Measurements from ENCODE around the gene SFRP5.

DNA sequence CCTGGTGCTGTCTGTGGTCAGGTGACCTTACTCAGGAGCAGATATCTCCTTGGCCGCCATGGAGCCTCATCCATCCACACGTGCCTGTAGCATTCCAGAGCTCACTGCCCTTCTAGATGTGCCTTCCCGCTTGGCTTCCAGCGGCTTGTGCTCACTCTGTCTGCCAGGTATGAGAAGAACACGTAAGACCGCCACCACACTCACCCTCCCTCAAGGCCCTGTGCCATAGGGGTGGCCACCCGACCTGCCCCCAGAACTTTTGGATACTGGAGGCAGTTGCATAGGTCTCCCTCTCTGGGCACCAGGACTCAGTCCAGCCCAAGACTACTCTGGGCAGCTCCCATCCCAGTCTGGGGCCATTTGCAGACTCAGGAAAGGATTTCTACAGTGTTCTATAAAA, 54.2 kb downstream of the SFRP5 start:
- TF ChIP-seq, protein P1, sequence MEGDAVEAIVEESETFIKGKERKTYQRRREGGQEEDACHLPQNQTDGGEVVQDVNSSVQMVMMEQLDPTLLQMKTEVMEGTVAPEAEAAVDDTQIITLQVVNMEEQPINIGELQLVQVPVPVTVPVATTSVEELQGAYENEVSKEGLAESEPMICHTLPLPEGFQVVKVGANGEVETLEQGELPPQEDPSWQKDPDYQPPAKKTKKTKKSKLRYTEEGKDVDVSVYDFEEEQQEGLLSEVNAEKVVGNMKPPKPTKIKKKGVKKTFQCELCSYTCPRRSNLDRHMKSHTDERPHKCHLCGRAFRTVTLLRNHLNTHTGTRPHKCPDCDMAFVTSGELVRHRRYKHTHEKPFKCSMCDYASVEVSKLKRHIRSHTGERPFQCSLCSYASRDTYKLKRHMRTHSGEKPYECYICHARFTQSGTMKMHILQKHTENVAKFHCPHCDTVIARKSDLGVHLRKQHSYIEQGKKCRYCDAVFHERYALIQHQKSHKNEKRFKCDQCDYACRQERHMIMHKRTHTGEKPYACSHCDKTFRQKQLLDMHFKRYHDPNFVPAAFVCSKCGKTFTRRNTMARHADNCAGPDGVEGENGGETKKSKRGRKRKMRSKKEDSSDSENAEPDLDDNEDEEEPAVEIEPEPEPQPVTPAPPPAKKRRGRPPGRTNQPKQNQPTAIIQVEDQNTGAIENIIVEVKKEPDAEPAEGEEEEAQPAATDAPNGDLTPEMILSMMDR (IDR thresholded peaks at IDR 0.05): no peak
- TF ChIP-seq POLR2A (IDR thresholded peaks at IDR 0.05): no peak

All from breast epithelium (tissue), 3 donors.